Chondrocyte (in vitro differentiated cells): ENCODE results near the gene CCDC171. TPM values are rescaled to one million over a fixed set of nuclear protein-coding genes. Genes with fewer than 3 reads are reported as not detected.
"Not testable (repeated sequence)": the region's sequence is repeated elsewhere in the genome, so short reads cannot be mapped to it uniquely, and the experiment has no call there.

ENCODE experiments used
- DNase-seq: peaks from one replicate; pipeline ENCODE4 v3.0.0; 2021; ENCODE audit warnings: mixed read lengths, low spot score
- H3K27ac Mint-ChIP-seq: one replicate; pipeline ENCODE4 v1.8.0; 2021; ENCODE audit warnings: mild to moderate bottlenecking, moderate library complexity, mixed read lengths; ENCODE audit not compliant: unreplicated experiment
- H3K27me3 Mint-ChIP-seq: 2 replicates; pipeline ENCODE4 v1.8.0; 2021; ENCODE audit warnings: low read depth, mixed read lengths
- H3K36me3 Mint-ChIP-seq: 2 replicates; pipeline ENCODE4 v1.8.0; 2021; ENCODE audit warnings: low read depth, mixed read lengths
- H3K4me1 Mint-ChIP-seq: 2 replicates; pipeline ENCODE4 v1.8.0; 2021; ENCODE audit warnings: low read depth, mild to moderate bottlenecking, mixed read lengths
- H3K4me3 Mint-ChIP-seq: one replicate; pipeline ENCODE4 v1.8.0; 2021; ENCODE audit warnings: mild to moderate bottlenecking, moderate library complexity, mixed read lengths; ENCODE audit not compliant: unreplicated experiment
- H3K9me3 Mint-ChIP-seq: 2 replicates; pipeline ENCODE4 v1.8.0; 2021; ENCODE audit warnings: low read depth, mixed read lengths
- CTCF ChIP-seq: fragments of 200-600 bp; sonication (generic); IDR thresholded peaks from 2 replicates; pipeline ENCODE4 v1.5.0; 2021; ENCODE audit warnings: antibody characterized with exemption, mild to moderate bottlenecking, moderate library complexity
- total RNA-seq: library from RNA; stranded (reverse); gene quantifications from 3 replicates; pipeline ENCODE4 v1.2.1, GENCODE V29; 2021

The CCDC171 gene
- total RNA-seq, 1 donor from 2014 or later = 3.2 TPM

GRCh38 chr9:15522130-15522755 lies 30.6 kb upstream of the CCDC171 start:
- H3K4me1 Mint-ChIP-seq = peaks cover 2% of the 10 kb centered on the region
- H3K36me3 Mint-ChIP-seq = no peaks in the 10 kb centered on the region
- no peak overlapping the region for H3K4me3 Mint-ChIP-seq
- TF ChIP-seq CTCF = no peak
- no peaks in the 10 kb centered on the region for H3K9me3 Mint-ChIP-seq
- no peak for DNase-seq
- no peak overlapping the region for H3K27ac Mint-ChIP-seq
- H3K27me3 Mint-ChIP-seq = no peaks in the 10 kb centered on the region

GRCh38 chr9:15524845-15525455 lies 27.9 kb upstream of the CCDC171 start:
- no peaks in the 10 kb centered on the region for H3K27me3 Mint-ChIP-seq
- no peaks in the 10 kb centered on the region for H3K9me3 Mint-ChIP-seq
- no peaks in the 10 kb centered on the region for H3K36me3 Mint-ChIP-seq
- TF ChIP-seq CTCF = no peak
- H3K27ac Mint-ChIP-seq = no peak overlapping the region
- H3K4me3 Mint-ChIP-seq = no peak overlapping the region
- no peak for DNase-seq
- peaks cover 2% of the 10 kb centered on the region for H3K4me1 Mint-ChIP-seq

- Mint-ChIP-seq H3K36me3 (no peaks in the 10 kb centered on the region), H3K27me3 (no peaks in the 10 kb centered on the region), H3K4me1 (peaks cover 2% of the 10 kb centered on the region), H3K9me3 (no peaks in the 10 kb centered on the region), H3K27ac (no peak overlapping the region), H3K4me3 (no peak overlapping the region)
- no peak for TF ChIP-seq CTCF
- no peak for DNase-seq
Observed at GRCh38 chr9:15525958-15526357, 26.9 kb upstream of the CCDC171 start.

GRCh38 chr9:15527035-15527434 lies 25.8 kb upstream of the CCDC171 start:
- DNase-seq, H3K4me3 Mint-ChIP-seq, H3K9me3 Mint-ChIP-seq, H3K36me3 Mint-ChIP-seq, H3K27ac Mint-ChIP-seq, H3K27me3 Mint-ChIP-seq, H3K4me1 Mint-ChIP-seq: not testable (repeated sequence)

- Mint-ChIP-seq H3K36me3 (no peaks in the 10 kb centered on the region), H3K27ac (no peak overlapping the region), H3K27me3 (no peaks in the 10 kb centered on the region), H3K4me1 (peaks cover 2% of the 10 kb centered on the region), H3K4me3 (no peak overlapping the region), H3K9me3 (no peaks in the 10 kb centered on the region)
- TF ChIP-seq CTCF = no peak
- DNase-seq = no peak
Observed at GRCh38 chr9:15529566-15530324, 23.1 kb upstream of the CCDC171 start.
